Aorta (tissue), 5 donors: Measurements from ENCODE around the gene ARHGAP24. TPM values are rescaled to one million over a fixed set of nuclear protein-coding genes. Genes with fewer than 3 reads are reported as not detected.
"Not testable (repeated sequence)": the region's sequence is repeated elsewhere in the genome, so short reads cannot be mapped to it uniquely, and the experiment has no call there.

Experiments used
- ATAC-seq: fragments of 200-7000 bp; cut with Tn5 transposase; one replicate; pipeline ENCODE4 v1.9.1; 2022; ENCODE audit warnings: moderate library complexity; ENCODE audit not compliant: low FRiP score
- DNase-seq, 2 donors: peaks; one replicate each; pipeline ENCODE4 v3.0.0-alpha.2; 2020
- H3K27ac ChIP-seq, 2 donors: one replicate each; pipeline ENCODE4 v1.5.1; 2013; ENCODE audit warnings: low read length in 2 of 2, mild to moderate bottlenecking in 2 of 2, moderate library complexity in 2 of 2, control low read depth in 1 of 2, inconsistent platforms in 1 of 2, low read depth in 1 of 2
- H3K27me3 ChIP-seq, 2 donors: one replicate each; pipeline ENCODE4 v1.6.1; 2013; ENCODE audit warnings: control low read depth in 1 of 2, low read length in 1 of 2, mild to moderate bottlenecking in 1 of 2, moderate library complexity in 1 of 2; ENCODE audit not compliant: insufficient read depth in 2 of 2, control insufficient read depth in 1 of 2
- H3K36me3 ChIP-seq, 2 donors: one replicate each; pipeline ENCODE4 v1.6.1; 2013; ENCODE audit warnings: control low read depth in 1 of 2, low read length in 1 of 2, mild to moderate bottlenecking in 1 of 2; ENCODE audit not compliant: insufficient read depth in 2 of 2, control insufficient read depth in 1 of 2
- H3K4me1 ChIP-seq, 2 donors: one replicate each; pipeline ENCODE4 v1.6.1; 2013; ENCODE audit warnings: low read length in 2 of 2, control low read depth in 1 of 2, mild to moderate bottlenecking in 1 of 2, moderate library complexity in 1 of 2; ENCODE audit not compliant: insufficient read depth in 2 of 2, control insufficient read depth in 1 of 2
- H3K4me3 ChIP-seq, 2 donors: one replicate each; pipeline ENCODE4 v1.5.1; 2013; ENCODE audit warnings: low read length in 2 of 2, control low read depth in 1 of 2, mild to moderate bottlenecking in 1 of 2
- H3K9me3 ChIP-seq: one replicate; pipeline ENCODE4 v1.6.1; 2013; ENCODE audit warnings: mild to moderate bottlenecking, low read length; ENCODE audit not compliant: control insufficient read depth
- WGBS, 2 donors: extraction: QIAGEN DNeasy Blood & Tissue Kit; methylation state at CpG; one replicate each; pipeline ENCODE4 v1.1.7; 2013; 5-methylcytosine and 5-hydroxymethylcytosine counted together
- intact Hi-C, 2 donors: fragments of 100-400 bp; cut with DNase I; formaldehyde crosslinking; loops; one replicate each; pipeline versions ENCODE4 v1.14.2 to v1.15.0; 2022
- polyA plus RNA-seq, 2 donors: library from polyadenylated mRNA; stranded (reverse); fragments of 200-250 nt; gene quantifications; one replicate each; pipeline ENCODE4 v1.2.3, GENCODE V29; 2013
- total RNA-seq, 2 donors: library from RNA; stranded (reverse); fragmentation: NEBNext Ultra II Directional; extraction: Animal tissue kit (Norgen Biotek cat#: 25700); gene quantifications; one replicate each; pipeline ENCODE4 v1.2.1, GENCODE V29; 2021
- donor health status: healthy with polysubstance abuse.
- donor health status: Bipolar disorder and iron deficiency.
- donor health status: DM: no; HTN: no; CAD: no.
- donor health status: DM: no; HTN: no; CAD: no.
- donor health status: DM: yes; HTN: yes; CAD: no.

The ARHGAP24 gene
- total and polyA plus RNA-seq, 4 donors: 13.4 to 35.2 (median 34.0) TPM

GRCh38 chr4:85815796-85816459 lies 341.0 kb downstream of the ARHGAP24 start:
- no peaks in the 10 kb centered on the region for H3K36me3 ChIP-seq
- no peaks in the 10 kb centered on the region for H3K27me3 ChIP-seq
- peaks cover 0 to 2% of the 10 kb centered on the region in 2 donors for H3K4me1 ChIP-seq
- H3K4me3 ChIP-seq: no peak overlapping the region
- no peak overlapping the region for H3K27ac ChIP-seq
- H3K9me3 ChIP-seq: no peaks in the 10 kb centered on the region
- whole genome bisulfite sequencing, 2 donors: 76 to 78% methylated on average over 7 of the region's 7 CpGs
- ATAC-seq: no peak
- intact Hi-C loops: no loop called here
- DNase-seq: no peak

DNA sequence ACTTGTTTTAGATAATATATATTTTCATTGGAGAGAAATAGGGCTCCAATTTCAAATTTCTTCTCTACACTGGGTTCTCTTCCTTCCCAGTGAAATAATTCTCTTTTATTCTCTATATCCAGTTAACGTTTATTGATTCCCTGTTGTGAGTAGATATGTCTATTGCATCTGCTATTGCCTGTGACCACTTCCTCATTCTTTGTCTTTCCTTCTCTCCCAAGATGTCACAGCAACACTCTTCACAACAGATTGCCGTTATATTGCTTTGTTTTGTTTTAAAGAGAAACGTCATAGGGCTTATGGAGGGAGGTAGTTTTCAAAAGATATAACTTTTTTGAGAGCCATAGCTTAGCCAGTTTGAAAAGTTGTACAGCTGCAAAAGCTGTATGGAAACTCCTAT lies 343.8 kb downstream of the ARHGAP24 start:
- Histone ChIP-seq H3K36me3 (no peaks in the 10 kb centered on the region), H3K27me3 (no peaks in the 10 kb centered on the region), H3K9me3 (no peaks in the 10 kb centered on the region), H3K4me3 (no peak overlapping the region), H3K27ac (no peak overlapping the region), H3K4me1 (peaks cover 0 to 1% of the 10 kb centered on the region in 2 donors)
- no peak for DNase-seq
- intact Hi-C loops: no loop called here
- 59 to 81% methylated on average over 3 of the region's 3 CpGs for WGBS, 2 donors
- ATAC-seq: no peak

DNA sequence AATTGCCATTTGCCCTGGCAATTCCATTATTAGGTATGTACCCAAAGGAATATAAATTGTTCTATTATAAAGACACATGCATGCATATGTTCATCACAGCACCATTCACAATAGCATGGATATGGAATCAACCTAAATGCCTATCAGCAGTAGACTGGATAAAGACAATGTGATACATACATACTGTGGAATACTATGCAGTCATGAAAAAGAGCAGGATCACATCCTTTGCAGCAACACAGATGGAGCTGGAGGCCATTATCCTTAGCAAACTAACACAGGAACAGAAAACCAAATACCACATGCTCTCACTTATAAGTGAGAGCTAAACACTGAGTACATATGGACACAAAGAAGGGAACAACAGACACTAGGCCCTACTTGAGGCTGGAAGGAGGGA lies 345.2 kb downstream of the ARHGAP24 start:
- ATAC-seq, H3K27me3 ChIP-seq, H3K27ac ChIP-seq, H3K4me3 ChIP-seq, H3K36me3 ChIP-seq, H3K4me1 ChIP-seq, DNase-seq, H3K9me3 ChIP-seq: not testable (repeated sequence)
- intact Hi-C loops: loop anchor here in 1 of 2 donors (10.0 kb wide), 1 partner anchor 145 kb away; no protein-coding TSS in a partner anchor

DNA sequence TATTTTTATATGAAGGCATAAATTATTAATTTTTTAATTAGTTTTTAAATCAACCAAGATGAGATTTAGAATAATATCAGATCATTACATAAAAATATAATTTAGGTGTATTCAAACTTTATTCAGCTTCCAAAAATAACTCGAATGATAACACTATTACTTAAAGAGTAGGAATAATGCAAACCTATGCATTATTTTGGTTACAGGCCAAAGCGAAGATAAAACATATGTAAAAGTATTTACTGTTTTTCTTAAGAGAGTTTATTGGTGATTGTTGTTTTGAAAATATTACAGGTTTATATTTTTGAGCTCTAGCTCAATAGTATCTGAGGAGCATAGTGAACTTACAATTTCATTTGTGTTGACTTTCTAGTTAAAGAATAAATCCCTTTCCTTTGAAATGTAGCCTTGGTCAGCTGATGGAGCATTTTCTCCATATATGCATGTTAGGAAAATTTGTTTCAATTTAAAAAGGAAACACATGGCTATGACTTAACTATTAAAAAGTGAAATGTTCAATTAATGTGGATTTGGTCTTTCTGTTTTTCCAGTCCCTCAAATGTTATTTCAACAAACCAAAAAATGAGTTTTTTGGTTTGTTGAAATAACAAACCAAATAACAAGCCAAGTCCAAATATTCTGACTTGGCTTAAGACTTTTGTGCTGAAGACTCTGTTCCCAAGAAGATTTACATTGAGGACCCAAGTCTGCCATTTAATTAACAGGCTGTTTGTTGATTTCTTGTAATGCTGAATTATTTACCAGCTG lies 346.9 kb downstream of the ARHGAP24 start:
- H3K27ac ChIP-seq: no peak overlapping the region
- intact Hi-C loops: loop anchor here in 1 of 2 donors (10.0 kb wide), 1 partner anchor 143 kb away; no protein-coding TSS in a partner anchor
- H3K4me1 ChIP-seq: peaks cover 3% of the 10 kb centered on the region in 2 donors
- H3K36me3 ChIP-seq: no peaks in the 10 kb centered on the region
- ATAC-seq: no peak
- no peak overlapping the region for H3K4me3 ChIP-seq
- whole genome bisulfite sequencing, 2 donors: 93 to 94% methylated on average over 2 of the region's 2 CpGs
- no peaks in the 10 kb centered on the region for H3K9me3 ChIP-seq
- no peaks in the 10 kb centered on the region for H3K27me3 ChIP-seq
- DNase-seq: no peak

DNA sequence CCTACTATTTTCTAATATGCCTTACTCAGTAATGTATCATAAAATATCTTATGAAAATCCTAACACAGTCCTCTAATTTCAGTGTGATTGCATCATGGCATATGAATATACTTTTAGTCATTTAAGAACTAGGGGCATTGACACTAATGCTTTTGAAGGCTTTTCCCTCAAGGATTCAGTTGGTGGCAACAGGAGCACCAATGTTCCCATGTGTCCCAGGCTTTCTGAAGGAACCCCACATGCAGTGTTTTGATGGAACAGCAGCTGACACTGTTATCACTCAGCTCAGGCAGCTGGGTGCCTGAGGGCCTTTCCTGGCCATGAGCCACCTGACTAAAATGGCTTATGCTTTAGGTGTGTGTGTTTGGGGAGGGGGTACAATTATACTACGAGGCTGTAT lies 348.3 kb downstream of the ARHGAP24 start:
- Histone ChIP-seq H3K27ac (no peak overlapping the region), H3K9me3 (no peaks in the 10 kb centered on the region), H3K36me3 (no peaks in the 10 kb centered on the region), H3K27me3 (no peaks in the 10 kb centered on the region), H3K4me1 (peaks cover 3% of the 10 kb centered on the region in 2 donors), H3K4me3 (no peak overlapping the region)
- intact Hi-C loops: loop anchor here in 1 of 2 donors (10.0 kb wide), 1 partner anchor 142 kb away; no protein-coding TSS in a partner anchor
- DNase-seq: no peak
- WGBS, 2 donors: 41 to 50% methylated on average over 1 of the region's 1 CpG
- no peak for ATAC-seq

GRCh38 chr4:85824166-85824945 lies 349.4 kb downstream of the ARHGAP24 start:
- Histone ChIP-seq H3K27ac (no peak overlapping the region), H3K4me3 (no peak overlapping the region), H3K27me3 (no peaks in the 10 kb centered on the region), H3K9me3 (no peaks in the 10 kb centered on the region), H3K4me1 (peaks cover 3% of the 10 kb centered on the region in 2 donors), H3K36me3 (no peaks in the 10 kb centered on the region)
- intact Hi-C loops: loop anchor here in 1 of 2 donors (10.0 kb wide), 1 partner anchor 140 kb away; no protein-coding TSS in a partner anchor
- DNase-seq: no peak
- ATAC-seq: no peak
- WGBS, 2 donors: 90 to 92% methylated on average over 5 of the region's 5 CpGs

- DNase-seq (peak in 1 of 2 donors; percentile 42), ATAC-seq (peak; percentile 70)
- Histone ChIP-seq H3K27me3 (no peaks in the 10 kb centered on the region), H3K9me3 (no peaks in the 10 kb centered on the region), H3K4me1 (peaks cover 5 to 7% of the 10 kb centered on the region in 2 donors), H3K27ac (peak overlapping the region in 1 of 2 donors; percentile 33), H3K36me3 (no peaks in the 10 kb centered on the region), H3K4me3 (no peak overlapping the region)
- intact Hi-C loops: loop anchor here in 1 of 2 donors (5.0 to 10.0 kb wide), 2 partner anchors 36 to 139 kb away; no protein-coding TSS in a partner anchor
- WGBS, 2 donors: 20 to 28% methylated on average over 7 of the region's 7 CpGs
Measured at GRCh38 chr4:85826060-85826678, 351.2 kb downstream of the ARHGAP24 start.
